ENCODE measurements around the gene CRLF1.
A peak's percentile ranks its signal among the peaks of the same experiment; 100 is the strongest.

CRLF1 gene

GRCh38 chr19:18636183-18636968 is 29.8 kb upstream of the CRLF1 start:
- DNase-seq = peak; percentile 92

GRCh38 chr19:18635831-18636182 is 29.2 kb upstream of the CRLF1 start:
- no peak for DNase-seq

GRCh38 chr19:18634612-18635297 is 28.2 kb upstream of the CRLF1 start:
- DNase-seq = no peak

GRCh38 chr19:18633321-18633720 is 26.7 kb upstream of the CRLF1 start:
- no peak for DNase-seq

GRCh38 chr19:18629166-18630088 is 22.8 kb upstream of the CRLF1 start:
- no peak for DNase-seq

DNA sequence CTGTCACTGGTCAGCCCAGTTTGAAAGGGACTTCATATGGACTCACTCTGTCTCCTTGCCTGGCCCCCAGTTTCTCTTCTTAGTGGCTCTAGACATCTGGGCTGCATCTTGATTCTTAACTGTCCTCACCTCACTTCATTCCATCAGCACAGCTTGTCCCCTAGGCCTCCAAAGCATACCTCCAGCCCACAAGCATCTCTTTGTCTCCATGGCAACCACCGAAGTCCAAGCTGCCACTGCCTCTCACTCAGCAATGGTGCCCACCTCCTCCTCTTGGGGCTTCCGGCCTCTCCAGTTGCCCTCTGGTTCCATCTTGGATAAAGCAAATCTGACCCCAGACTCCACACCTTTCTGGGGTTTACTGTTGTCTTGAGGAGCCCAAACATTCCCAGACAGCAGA is 20.3 kb upstream of the CRLF1 start:
- DNase-seq = no peak

DNA sequence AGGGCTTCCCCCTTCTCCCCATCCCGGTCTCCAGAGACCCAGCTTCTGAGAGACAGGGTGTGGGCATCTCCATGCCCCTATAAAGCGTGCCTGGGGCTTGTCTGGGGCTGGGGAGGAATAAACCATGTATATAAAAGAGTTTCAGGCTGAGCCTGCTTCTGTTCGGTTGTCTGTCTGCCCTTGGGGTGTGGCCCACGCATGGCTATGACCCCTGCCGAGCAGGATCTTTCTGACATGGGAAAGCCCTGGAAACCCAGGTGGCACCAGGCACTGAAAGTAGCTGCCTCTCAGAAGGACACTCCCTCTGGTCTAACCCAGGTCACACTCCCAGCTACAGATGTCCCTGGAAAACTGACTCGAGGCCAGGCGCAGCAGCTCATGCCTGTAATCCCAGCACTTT is 14.3 kb upstream of the CRLF1 start:
- no peak for DNase-seq

DNA sequence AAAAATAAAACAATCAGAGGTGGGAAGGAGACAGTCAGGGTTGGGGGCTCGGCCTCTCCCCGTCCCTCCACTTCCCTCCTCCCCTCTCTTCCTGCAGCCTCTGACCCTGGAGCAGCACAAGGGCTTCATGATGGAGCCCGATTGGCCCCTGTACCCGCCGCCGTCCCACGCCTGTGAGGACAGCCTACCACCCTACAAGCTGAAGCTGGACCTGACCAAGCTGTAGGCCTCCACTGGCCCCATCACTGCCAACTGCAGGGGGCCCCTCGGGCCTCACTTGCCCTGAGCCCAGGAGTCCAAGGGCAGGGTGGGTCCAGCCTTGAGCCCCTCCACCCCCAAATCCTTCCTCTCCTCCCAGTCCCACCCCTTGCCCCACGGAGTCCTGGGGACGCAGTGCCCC is 13.7 kb upstream of the CRLF1 start:
- no peak for DNase-seq

GRCh38 chr19:18618236-18618635 is 11.6 kb upstream of the CRLF1 start:
- DNase-seq = no peak

DNA sequence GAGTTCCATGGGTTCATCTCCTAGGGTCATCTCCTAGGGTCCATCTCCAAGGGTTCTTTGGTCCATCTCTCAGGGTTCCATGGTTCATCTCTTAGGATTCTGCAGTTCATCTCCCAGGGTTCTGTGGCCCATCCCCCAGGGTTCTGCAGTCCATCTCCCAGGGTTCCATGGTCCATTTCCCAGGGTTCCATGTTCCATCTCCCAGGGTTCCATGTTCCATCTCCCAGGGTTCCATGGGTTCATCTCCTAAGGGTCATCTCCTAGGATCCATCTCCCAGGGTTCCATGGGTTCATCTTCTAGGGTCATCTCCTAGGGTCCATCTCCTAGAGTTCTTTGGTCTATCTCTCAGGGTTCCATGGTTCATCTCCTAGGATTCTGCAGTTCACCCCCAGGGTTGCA is 11.0 kb upstream of the CRLF1 start:
- DNase-seq = no peak

DNA sequence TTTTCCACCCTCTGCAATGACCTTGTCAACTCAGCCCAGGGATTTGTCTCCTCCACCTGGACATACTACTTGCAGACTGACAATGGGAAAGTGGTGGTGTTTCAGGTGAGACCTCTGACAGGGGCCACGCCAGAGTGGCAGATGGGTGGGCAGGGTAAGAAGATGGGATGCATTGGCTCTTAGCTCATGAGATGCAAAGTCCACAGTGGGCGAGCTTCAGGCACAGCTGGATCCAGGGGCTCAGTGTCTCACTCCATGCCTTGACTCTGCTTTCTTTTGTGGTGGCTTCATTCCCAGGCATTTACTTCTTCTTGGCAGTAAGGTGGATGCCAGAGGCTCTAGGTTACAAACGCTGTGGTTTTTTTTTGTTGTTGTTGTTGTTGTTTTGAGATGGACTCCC is 9.4 kb upstream of the CRLF1 start:
- no peak for DNase-seq

DNA sequence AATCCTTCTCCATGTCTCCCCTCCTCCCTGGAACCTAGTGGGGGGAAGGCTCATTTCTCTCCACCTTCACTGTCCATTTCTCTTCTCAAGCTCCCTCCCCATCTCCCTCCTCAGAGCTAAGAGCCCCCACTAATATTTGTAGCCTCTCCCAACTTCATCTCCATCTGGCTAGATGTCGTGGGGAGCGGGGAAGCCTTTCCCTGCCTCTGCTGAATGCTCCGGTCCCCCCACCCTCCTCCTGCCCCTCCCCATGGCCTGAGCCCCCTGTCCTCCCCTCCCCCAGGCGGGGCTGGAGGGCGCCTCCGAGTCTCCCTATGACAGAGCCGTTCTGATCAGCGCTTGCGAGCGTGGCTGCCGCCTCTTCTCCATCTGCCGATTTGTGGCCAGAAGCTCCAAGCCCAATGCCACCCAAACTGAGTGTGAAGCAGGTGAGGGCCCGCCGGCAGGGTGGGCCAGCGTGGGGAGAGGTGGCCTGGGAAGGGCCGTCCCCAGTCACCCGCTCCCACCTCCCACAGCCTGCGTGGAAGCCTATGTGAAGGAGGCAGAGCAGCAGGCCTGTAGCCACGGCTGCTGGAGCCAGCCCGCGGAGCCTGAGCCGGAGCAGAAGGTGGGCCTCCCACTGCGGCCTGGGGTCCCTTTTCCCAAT is 7.1 kb upstream of the CRLF1 start:
- no peak for DNase-seq

- no peak for DNase-seq
Measured at GRCh38 chr19:18612772-18613588, 6.4 kb upstream of the CRLF1 start, which contains the start of gene TMEM59L. TMEM59L (plus strand) TSS chr19:18612870; CDS start chr19:18612959, 89 bp downstream.

DNA sequence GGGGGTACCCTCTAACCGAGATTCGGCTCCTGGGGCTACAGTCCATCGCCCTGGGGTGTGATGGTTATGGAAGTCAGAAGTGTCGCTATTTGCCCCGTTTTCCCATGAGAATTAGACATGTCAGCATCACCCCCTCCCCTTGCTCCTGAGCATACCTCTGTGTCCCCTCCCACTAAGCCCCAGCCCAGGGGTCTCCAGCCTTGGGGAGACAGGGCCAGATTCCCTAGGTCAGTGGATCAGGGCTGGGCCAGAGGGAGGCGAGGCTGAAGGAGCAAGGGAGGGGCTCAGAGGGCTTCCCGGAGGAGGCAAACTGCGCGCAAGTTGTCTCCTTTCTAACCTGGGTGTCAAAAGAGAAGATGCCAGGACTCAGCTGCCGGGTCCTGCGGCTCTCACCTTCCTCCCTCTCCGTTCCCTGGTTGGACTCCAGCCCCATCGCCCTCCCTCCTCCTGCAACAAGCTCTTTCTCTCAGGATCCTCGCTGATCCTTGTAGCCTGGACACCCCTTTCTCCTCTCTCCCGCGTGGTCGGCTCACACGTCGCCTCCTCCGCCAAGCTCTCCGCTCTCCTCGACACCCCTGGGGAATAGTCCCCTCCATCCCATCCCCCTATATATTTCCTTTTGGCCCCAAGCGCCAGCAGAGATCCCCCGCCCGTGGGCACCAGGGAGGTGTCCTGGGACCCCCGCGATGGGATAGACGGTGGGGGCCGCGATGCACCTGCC is 5.6 kb upstream of the CRLF1 start:
- DNase-seq = no peak

GRCh38 chr19:18611327-18612050 is 4.9 kb upstream of the CRLF1 start:
- no peak for DNase-seq

GRCh38 chr19:18610556-18611326 is 4.1 kb upstream of the CRLF1 start:
- DNase-seq = no peak

- DNase-seq = no peak
Measured at GRCh38 chr19:18610245-18610555, 3.6 kb upstream of the CRLF1 start.

- no peak for DNase-seq
Measured at GRCh38 chr19:18609717-18610051, 3.1 kb upstream of the CRLF1 start.

- DNase-seq = no peak
Measured at GRCh38 chr19:18608805-18609716, 2.5 kb upstream of the CRLF1 start.

Measured in NCI-H1092 (cell line).